ENCODE measurements around the gene MYO7B. TPM values are rescaled to one million over a fixed set of nuclear protein-coding genes. Genes with fewer than 3 reads are reported as not detected.

Gene MYO7B
- total RNA-seq, 1 donor from 2014 or later, result not detected

DNA sequence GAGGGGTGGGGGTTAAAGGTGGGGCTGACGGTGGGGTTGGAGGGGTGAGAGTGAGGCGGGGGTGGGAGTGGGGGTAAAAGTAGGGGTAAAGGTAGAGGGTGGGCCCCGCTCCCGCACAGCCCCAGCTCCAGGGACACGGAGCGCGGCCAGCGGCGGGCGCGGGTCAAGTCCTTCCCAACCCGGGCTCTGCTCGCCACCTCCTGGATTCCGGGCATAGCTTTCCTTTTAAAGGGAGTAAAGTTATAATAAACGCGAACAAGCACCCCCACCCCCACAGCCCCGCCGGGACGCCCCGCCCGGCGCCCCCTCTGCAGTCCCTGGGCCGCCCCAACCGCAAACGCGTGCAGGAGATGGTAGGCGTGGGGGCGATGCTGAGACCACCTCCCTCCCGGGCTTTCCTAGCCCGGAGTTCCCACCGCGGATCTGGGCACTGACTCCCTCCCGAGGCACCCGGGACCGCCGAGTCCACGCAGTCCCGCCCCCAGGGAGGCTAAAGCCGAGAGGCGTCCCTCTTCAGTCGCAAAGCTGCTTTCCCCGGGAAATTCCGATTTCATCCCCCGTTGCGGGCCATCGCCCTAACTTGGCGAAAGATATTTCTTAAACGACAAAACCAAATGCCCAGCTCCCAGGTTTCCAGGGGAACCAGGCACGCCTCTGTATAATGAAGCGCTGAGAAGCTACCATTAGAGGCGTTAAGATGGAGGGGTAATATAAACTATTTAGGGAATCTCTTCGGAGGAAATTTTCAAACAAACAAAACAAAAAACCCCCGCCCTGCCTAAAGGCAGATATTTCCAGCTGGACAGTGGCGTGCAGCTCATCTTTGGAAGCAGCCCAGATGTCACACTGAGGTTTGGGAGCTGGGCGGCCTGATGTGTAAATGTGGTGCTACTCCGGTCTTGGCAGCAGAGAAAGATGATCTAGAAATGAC lies 140.1 kb downstream of the MYO7B start, which contains the start of gene LIMS2:
Gene LIMS2, minus strand, starts transcription at position 200 of the 931 bp plus-strand sequence. CDS start 506 bp downstream, outside the sequence.
- FAIRE-seq (no peak), DNase-seq (ENCODE audit: low read depth) (no peak)
- TF ChIP-seq, protein P1, sequence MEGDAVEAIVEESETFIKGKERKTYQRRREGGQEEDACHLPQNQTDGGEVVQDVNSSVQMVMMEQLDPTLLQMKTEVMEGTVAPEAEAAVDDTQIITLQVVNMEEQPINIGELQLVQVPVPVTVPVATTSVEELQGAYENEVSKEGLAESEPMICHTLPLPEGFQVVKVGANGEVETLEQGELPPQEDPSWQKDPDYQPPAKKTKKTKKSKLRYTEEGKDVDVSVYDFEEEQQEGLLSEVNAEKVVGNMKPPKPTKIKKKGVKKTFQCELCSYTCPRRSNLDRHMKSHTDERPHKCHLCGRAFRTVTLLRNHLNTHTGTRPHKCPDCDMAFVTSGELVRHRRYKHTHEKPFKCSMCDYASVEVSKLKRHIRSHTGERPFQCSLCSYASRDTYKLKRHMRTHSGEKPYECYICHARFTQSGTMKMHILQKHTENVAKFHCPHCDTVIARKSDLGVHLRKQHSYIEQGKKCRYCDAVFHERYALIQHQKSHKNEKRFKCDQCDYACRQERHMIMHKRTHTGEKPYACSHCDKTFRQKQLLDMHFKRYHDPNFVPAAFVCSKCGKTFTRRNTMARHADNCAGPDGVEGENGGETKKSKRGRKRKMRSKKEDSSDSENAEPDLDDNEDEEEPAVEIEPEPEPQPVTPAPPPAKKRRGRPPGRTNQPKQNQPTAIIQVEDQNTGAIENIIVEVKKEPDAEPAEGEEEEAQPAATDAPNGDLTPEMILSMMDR (IDR thresholded peaks at IDR 0.05; ENCODE audit: insufficient read depth, low read length, severe bottlenecking), result no peak
- H3K36me3 ChIP-seq (ENCODE audit: control insufficient read depth, insufficient read depth, low read length), result no peaks in the 10 kb centered on the region
- H3K27me3 ChIP-seq (ENCODE audit: control insufficient read depth, insufficient read depth, low read length), result peaks cover 32% of the 10 kb centered on the region
- H3K4me3 ChIP-seq (ENCODE audit: low read depth, low read length), result peak within 1 kb of the TSS; percentile 25

DNA sequence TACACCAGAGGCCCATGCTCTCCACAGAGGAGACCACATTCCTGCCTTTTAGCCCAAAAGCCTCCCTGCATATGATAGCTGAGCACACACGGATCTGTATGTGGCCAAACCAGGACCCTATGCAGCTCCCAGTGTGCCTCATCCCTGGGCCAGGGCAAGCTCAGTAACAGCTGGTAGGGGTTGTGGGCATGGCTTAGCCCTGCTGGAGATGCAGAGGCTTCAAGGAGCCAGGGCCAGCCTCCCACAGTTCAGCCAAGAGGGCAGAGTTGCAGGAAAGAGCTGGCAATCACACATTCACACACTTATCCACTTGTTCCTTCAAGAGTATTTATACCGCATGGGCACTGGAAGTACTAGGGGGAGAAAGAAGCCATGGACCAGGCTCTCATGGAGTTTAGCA lies 141.4 kb downstream of the MYO7B start:
- no peak for FAIRE-seq
- H3K27me3 ChIP-seq (ENCODE audit: control insufficient read depth, insufficient read depth, low read length), result peaks cover 32% of the 10 kb centered on the region

DNA sequence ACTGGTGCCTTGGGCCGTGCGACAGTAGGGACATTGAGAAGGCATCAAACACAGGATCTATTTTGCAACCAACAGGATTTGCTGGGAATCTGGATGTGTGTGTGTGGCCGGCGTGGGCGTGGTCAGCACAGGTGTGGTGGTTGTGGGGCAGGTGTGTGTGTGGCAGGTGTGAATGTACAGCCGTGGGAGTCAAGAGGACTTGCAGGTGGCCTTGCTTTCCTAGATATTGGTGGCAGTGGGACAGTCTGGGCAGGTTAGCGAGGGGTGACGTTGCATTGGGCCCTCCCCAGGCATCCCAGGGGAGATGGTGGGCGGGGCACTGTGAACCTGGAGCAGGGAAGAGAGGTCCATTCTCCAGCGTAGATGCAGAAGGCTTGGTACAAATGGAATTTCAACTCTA lies 143.0 kb downstream of the MYO7B start:
- DNase-seq (ENCODE audit: low read depth) (no peak), FAIRE-seq (peak; percentile 83)
- Histone ChIP-seq H3K27me3 (ENCODE audit: control insufficient read depth, insufficient read depth, low read length) (peaks cover 32% of the 10 kb centered on the region), H3K4me3 (ENCODE audit: low read depth, low read length) (no peak overlapping the region), H3K36me3 (ENCODE audit: control insufficient read depth, insufficient read depth, low read length) (no peaks in the 10 kb centered on the region)
- TF ChIP-seq, protein P1 (IDR thresholded peaks at IDR 0.05; ENCODE audit: insufficient read depth, low read length, severe bottlenecking), result no peak

More for the DNA sequence above, 141.4 kb downstream of the MYO7B start:
- no peak for DNase-seq (ENCODE audit: low read depth)
- Histone ChIP-seq H3K36me3 (ENCODE audit: control insufficient read depth, insufficient read depth, low read length) (no peaks in the 10 kb centered on the region), H3K4me3 (ENCODE audit: low read depth, low read length) (no peak overlapping the region)
- TF ChIP-seq, protein P1 (IDR thresholded peaks at IDR 0.05; ENCODE audit: insufficient read depth, low read length, severe bottlenecking), result no peak

DNA sequence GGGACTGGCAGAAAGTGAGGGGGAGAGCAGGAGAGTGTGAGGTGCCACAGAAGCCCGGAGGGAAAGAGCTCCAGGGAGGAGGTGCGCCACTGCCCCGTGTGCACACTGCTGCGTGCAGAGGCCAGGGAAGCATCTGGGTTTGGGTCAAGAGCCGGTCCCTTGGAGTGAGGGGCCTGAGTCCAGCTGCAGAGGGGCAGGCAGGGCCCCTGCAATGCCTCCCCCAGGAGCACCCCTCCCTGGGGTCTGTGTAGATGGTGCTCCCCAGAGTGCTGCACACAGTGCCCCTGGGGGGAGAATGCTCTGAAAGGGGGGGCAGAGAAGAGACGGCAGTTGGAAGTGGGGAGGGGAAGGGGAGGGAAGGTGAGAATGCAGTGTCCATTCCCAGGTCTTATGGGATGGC lies 143.5 kb downstream of the MYO7B start:
- Histone ChIP-seq H3K27me3 (ENCODE audit: control insufficient read depth, insufficient read depth, low read length) (peaks cover 30% of the 10 kb centered on the region), H3K36me3 (ENCODE audit: control insufficient read depth, insufficient read depth, low read length) (no peaks in the 10 kb centered on the region), H3K4me3 (ENCODE audit: low read depth, low read length) (no peak overlapping the region)
- FAIRE-seq (no peak), DNase-seq (ENCODE audit: low read depth) (no peak)
- TF ChIP-seq, protein P1 (IDR thresholded peaks at IDR 0.05; ENCODE audit: insufficient read depth, low read length, severe bottlenecking), result no peak

DNA sequence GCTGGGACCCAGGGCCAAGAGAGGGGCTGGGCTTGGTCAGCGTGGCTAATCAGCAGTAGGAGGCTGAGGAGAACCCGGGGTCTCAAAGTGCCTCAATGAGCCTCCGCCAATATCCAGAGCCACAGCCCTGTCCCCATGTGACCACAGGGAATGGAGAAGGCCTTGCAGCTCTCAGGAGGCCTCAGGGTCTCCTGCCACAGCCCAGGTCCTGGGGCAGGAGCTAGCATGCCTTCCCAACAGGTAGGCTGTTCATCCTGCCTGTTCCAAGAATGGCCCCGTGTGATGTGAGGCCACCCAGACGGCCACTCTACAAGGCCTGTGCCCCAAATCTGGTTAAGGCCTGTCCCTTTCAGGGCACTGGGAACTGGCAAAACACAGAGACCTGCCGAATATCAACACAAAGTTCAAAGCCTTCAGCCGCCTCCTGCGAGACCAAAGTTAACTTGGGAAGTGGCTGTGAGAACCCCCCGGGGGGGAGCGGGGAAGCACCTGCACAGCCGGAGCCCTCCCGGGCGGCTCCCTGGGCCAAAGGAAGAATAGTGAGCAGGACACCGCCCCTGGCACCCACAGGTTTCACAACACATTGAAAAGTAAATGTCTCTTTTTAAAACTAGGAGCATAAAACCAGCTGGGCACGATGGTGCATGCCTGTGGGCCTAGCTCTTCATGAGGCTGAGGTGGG lies 144.3 kb downstream of the MYO7B start:
- peaks cover 22% of the 10 kb centered on the region for H3K27me3 ChIP-seq (ENCODE audit: control insufficient read depth, insufficient read depth, low read length)
- no peaks in the 10 kb centered on the region for H3K36me3 ChIP-seq (ENCODE audit: control insufficient read depth, insufficient read depth, low read length)
- DNase-seq (ENCODE audit: low read depth) (no peak), FAIRE-seq (no peak)
- no peak overlapping the region for H3K4me3 ChIP-seq (ENCODE audit: low read depth, low read length)
- TF ChIP-seq, protein P1 (IDR thresholded peaks at IDR 0.05; ENCODE audit: insufficient read depth, low read length, severe bottlenecking), result no peak
